Naive thymus-derived CD4-positive, alpha-beta T cell (primary cell): ENCODE measurements around the gene CCDC107. TPM values are rescaled to one million over a fixed set of nuclear protein-coding genes. Genes with fewer than 3 reads are reported as not detected.
A peak's percentile ranks its signal among the peaks of the same experiment; 100 is the strongest.

ENCODE experiments used
- ATAC-seq: fragments of 150-1000 bp; cut with Tn5 transposase; 2 replicates; pipeline ENCODE4 v1.10.0; 2021; ENCODE audit warnings: mild to moderate bottlenecking, moderate library complexity
- CTCF ChIA-PET: fragments of 350-600 bp; sonication (Branson Sonifier 250); formaldehyde crosslinking; loops from one replicate; lab custom pipeline; 2021; ENCODE audit warnings: antibody characterized with exemption; lab: Charles Lee
- POLR2A ChIA-PET: fragments of 350-600 bp; sonication (Branson Sonifier 250); formaldehyde crosslinking; loops from one replicate; lab custom pipeline; 2021; ENCODE audit warnings: antibody characterized with exemption, inconsistent platforms; lab: Charles Lee
- DNase-seq, 9 donors: peaks; one replicate each; pipeline versions ENCODE4 v3.0.0 to v3.0.0-alpha.2; 2020 to 2022; ENCODE audit warnings: mixed read lengths in 1 of 9
- H3K27ac ChIP-seq: one replicate; pipeline ENCODE4 v1.7.0; 2013; ENCODE audit warnings: mild to moderate bottlenecking, low read depth, low read length, moderate library complexity
- H3K27me3 ChIP-seq, 2 donors: one replicate each; pipeline ENCODE4 v1.7.0; 2013; ENCODE audit warnings: low read length in 2 of 2, mild to moderate bottlenecking in 2 of 2, moderate library complexity in 2 of 2; ENCODE audit not compliant: control insufficient read depth in 2 of 2, insufficient read depth in 2 of 2
- H3K36me3 ChIP-seq, 3 experiments: 1 replicate in 2 of 3; 2 replicates in 1 of 3; pipeline ENCODE4 v1.7.0; 2013; ENCODE audit warnings: low read length in 3 of 3, mild to moderate bottlenecking in 3 of 3, moderate library complexity in 1 of 3; ENCODE audit not compliant: insufficient read depth in 3 of 3, control insufficient read depth in 2 of 3
- H3K4me1 ChIP-seq, 2 donors: one replicate each; pipeline ENCODE4 v1.7.0; 2013; ENCODE audit warnings: low read length in 2 of 2, mild to moderate bottlenecking in 2 of 2, moderate library complexity in 1 of 2; ENCODE audit not compliant: control insufficient read depth in 2 of 2, insufficient read depth in 2 of 2
- H3K4me3 ChIP-seq: 2 replicates; pipeline ENCODE4 v1.7.0; 2013; ENCODE audit warnings: mild to moderate bottlenecking, low read length
- H3K9me3 ChIP-seq, 3 experiments: 1 replicate in 2 of 3; 2 replicates in 1 of 3; pipeline ENCODE4 v1.7.0; 2013; ENCODE audit warnings: low read length in 3 of 3; ENCODE audit not compliant: control insufficient read depth in 2 of 3
- H3K27ac Mint-ChIP-seq, 9 donors: one replicate each; pipeline ENCODE4 v1.8.0; 2020 to 2022; ENCODE audit warnings: mixed read lengths in 9 of 9, mild to moderate bottlenecking in 8 of 9, moderate library complexity in 5 of 9, inconsistent platforms in 2 of 9
- H3K27me3 Mint-ChIP-seq, 5 donors: one replicate each; pipeline ENCODE4 v1.8.0; 2021 to 2022; ENCODE audit warnings: mixed read lengths in 5 of 5, mild to moderate bottlenecking in 1 of 5
- H3K36me3 Mint-ChIP-seq, 5 donors: one replicate each; pipeline ENCODE4 v1.8.0; 2020 to 2022; ENCODE audit warnings: mixed read lengths in 5 of 5, mild to moderate bottlenecking in 3 of 5, inconsistent platforms in 1 of 5
- H3K4me1 Mint-ChIP-seq, 7 donors: one replicate each; pipeline ENCODE4 v1.8.0; 2020 to 2022; ENCODE audit warnings: mixed read lengths in 7 of 7, mild to moderate bottlenecking in 3 of 7, inconsistent platforms in 1 of 7
- H3K4me3 Mint-ChIP-seq, 10 donors: one replicate each; pipeline ENCODE4 v1.8.0; 2020 to 2022; ENCODE audit warnings: mild to moderate bottlenecking in 10 of 10, mixed read lengths in 10 of 10, moderate library complexity in 6 of 10, inconsistent platforms in 2 of 10
- H3K9me3 Mint-ChIP-seq, 11 donors: one replicate each; pipeline ENCODE4 v1.8.0; 2020 to 2022; ENCODE audit warnings: mixed read lengths in 11 of 11, mild to moderate bottlenecking in 4 of 11, inconsistent platforms in 1 of 11, moderate library complexity in 1 of 11
- intact Hi-C, 2 donors: fragments of 100-400 bp; cut with micrococcal nuclease; formaldehyde crosslinking; loops; one replicate each; pipeline ENCODE4 v1.15.1; 2023
- polyA plus RNA-seq, 2 donors: library from polyadenylated mRNA; unstranded; fragments of 300-500 nt; fragmentation: Illumina TruSeq; gene quantifications; one replicate each; pipeline ENCODE4 v1.2.3, GENCODE V29; 2021
- total RNA-seq, 6 experiments: library from RNA in 5 of 6; stranded (reverse) in 5 of 6; gene quantifications; 1 replicate in 5 of 6; 2 replicates in 1 of 6; pipeline ENCODE4 v1.2.3 and lab custom pipeline; 2021 to 2026

Gene CCDC107
- total and polyA plus RNA-seq, 7 experiments from 2014 or later, result 12.0 to 65.7 (median 17.2) TPM

- no peak overlapping the region for H3K4me3 ChIP-seq
- H3K27me3 ChIP-seq, result no peaks in the 10 kb centered on the region
- H3K36me3 ChIP-seq, result peaks cover 13 to 59% (median 24%) of the 10 kb centered on the region in 3 experiments
- POLR2A ChIA-PET, result interaction anchor here (0.6 to 4.0 kb wide), 6 partner anchors 8 to 173 kb away, joined by 3 to 36 read pairs (median 10); partner anchors contain the start of genes OR13J1 and SIT1
- intact Hi-C loops, result loop anchor here (2.0 kb wide), 4 partner anchors 31 to 81 kb away; partner anchors contain the start of genes CCDC107 (in 1 of the 2) and RMRP (in 1 of the 2)
- Mint-ChIP-seq H3K27ac (peak overlapping the region in 3 of 9 donors; percentile 38 to 60 (median 44)), H3K4me1 (peaks cover 4 to 10% (median 8%) of the 10 kb centered on the region in 7 donors), H3K9me3 (no peaks in the 10 kb centered on the region), H3K36me3 (peaks cover 0 to 23% (median 0%) of the 10 kb centered on the region in 5 donors), H3K27me3 (no peaks in the 10 kb centered on the region), H3K4me3 (no peak overlapping the region)
- CTCF ChIA-PET, result interaction anchor here (0.9 to 7.1 kb wide), 15 partner anchors 9 to 94 kb away, joined by 3 to 107 read pairs (median 9); partner anchors contain the start of genes ARHGEF39, CA9, CCDC107 and CD72
- no peaks in the 10 kb centered on the region for H3K9me3 ChIP-seq
- peaks cover 0 to 10% of the 10 kb centered on the region in 2 donors for H3K4me1 ChIP-seq
- no peak for ATAC-seq
- no peak overlapping the region for H3K27ac ChIP-seq
- DNase-seq, result no peak
Observed at GRCh38 chr9:35697486-35697885, 39.4 kb downstream of the CCDC107 start.

DNA sequence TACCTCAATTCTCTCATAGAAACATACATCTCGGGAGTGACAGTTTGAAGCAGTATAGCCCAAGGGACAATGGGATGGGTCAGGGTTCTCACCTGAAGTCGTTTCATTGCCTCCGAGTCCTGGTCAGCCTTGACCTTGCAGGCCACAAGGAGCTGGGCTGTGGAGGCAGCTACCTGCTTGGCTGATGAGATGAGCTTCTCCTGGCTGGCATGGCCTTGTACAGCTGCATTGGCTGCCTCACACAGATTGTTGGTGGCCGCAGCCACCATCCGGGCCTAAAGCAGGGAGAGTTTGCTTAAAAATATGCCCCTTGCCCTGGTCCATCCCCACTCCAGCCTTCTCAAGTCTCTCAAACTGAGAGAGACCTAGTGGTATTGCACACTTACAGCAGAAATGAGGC is 40.1 kb downstream of the CCDC107 start:
- H3K9me3 ChIP-seq, result no peaks in the 10 kb centered on the region
- DNase-seq (no peak), ATAC-seq (no peak)
- POLR2A ChIA-PET, result interaction anchor here (1.3 to 4.0 kb wide), 2 partner anchors 31 to 49 kb away, joined by 3 to 36 read pairs; partner anchors contain the start of gene SIT1
- no peaks in the 10 kb centered on the region for H3K27me3 ChIP-seq
- H3K4me1 ChIP-seq, result peaks cover 0 to 10% of the 10 kb centered on the region in 2 donors
- no peaks in the 10 kb centered on the region for H3K27me3 Mint-ChIP-seq
- peaks cover 0 to 30% (median 6%) of the 10 kb centered on the region in 5 donors for H3K36me3 Mint-ChIP-seq
- intact Hi-C loops, result no loop called here
- H3K36me3 ChIP-seq, result peaks cover 18 to 67% (median 24%) of the 10 kb centered on the region in 3 experiments
- H3K27ac Mint-ChIP-seq, result peak overlapping the region in 1 of 9 donors; percentile 44
- CTCF ChIA-PET, result interaction anchor here (0.9 to 7.1 kb wide), 6 partner anchors 14 to 82 kb away, joined by 3 to 107 read pairs (median 23); partner anchors contain the start of genes ARHGEF39, CA9, CCDC107 and CD72
- peaks cover 6 to 10% (median 8%) of the 10 kb centered on the region in 7 donors for H3K4me1 Mint-ChIP-seq
- H3K4me3 ChIP-seq, result no peak overlapping the region
- H3K4me3 Mint-ChIP-seq, result no peak overlapping the region
- H3K9me3 Mint-ChIP-seq, result no peaks in the 10 kb centered on the region
- H3K27ac ChIP-seq, result no peak overlapping the region

DNA sequence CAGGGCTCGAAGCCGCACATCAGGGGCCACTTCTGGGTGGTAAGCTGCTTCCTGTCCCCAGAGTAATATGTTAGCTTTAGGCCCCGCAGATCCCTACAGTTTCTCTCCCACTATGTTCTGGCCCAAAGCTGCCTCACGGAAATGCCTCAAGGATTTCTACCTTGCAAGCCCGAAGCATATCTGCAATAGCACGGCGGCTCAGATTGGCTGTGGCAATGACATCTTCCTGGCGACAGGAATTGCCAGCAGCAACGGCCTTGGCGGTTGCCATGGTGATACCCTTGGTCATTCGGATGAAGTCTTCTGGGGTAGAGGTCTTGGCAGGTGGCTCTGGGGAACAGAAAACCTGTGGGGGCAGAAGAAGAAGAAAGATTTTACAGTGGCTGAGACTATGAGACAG is 41.9 kb downstream of the CCDC107 start:
- H3K4me1 Mint-ChIP-seq, result peaks cover 7 to 10% (median 8%) of the 10 kb centered on the region in 7 donors
- ChIA-PET CTCF (no interaction called here), POLR2A (interaction anchor here (0.5 to 1.2 kb wide), 3 partner anchors 8 to 48 kb away, joined by 3 to 4 read pairs (median 3); no protein-coding TSS in a partner anchor)
- no peaks in the 10 kb centered on the region for H3K9me3 Mint-ChIP-seq
- Histone ChIP-seq H3K27ac (no peak overlapping the region), H3K36me3 (peaks cover 31 to 85% (median 37%) of the 10 kb centered on the region in 3 experiments), H3K4me1 (peaks cover 0 to 10% of the 10 kb centered on the region in 2 donors), H3K27me3 (no peaks in the 10 kb centered on the region), H3K9me3 (no peaks in the 10 kb centered on the region), H3K4me3 (no peak overlapping the region)
- DNase-seq (no peak), ATAC-seq (no peak)
- no peak overlapping the region for H3K27ac Mint-ChIP-seq
- intact Hi-C loops, result no loop called here
- no peak overlapping the region for H3K4me3 Mint-ChIP-seq
- H3K27me3 Mint-ChIP-seq, result no peaks in the 10 kb centered on the region
- H3K36me3 Mint-ChIP-seq, result peaks cover 7 to 40% (median 14%) of the 10 kb centered on the region in 5 donors

- Mint-ChIP-seq H3K27me3 (no peaks in the 10 kb centered on the region), H3K4me1 (peaks cover 7 to 10% (median 8%) of the 10 kb centered on the region in 7 donors), H3K36me3 (peaks cover 7 to 40% (median 14%) of the 10 kb centered on the region in 5 donors), H3K4me3 (no peak overlapping the region), H3K27ac (no peak overlapping the region), H3K9me3 (no peaks in the 10 kb centered on the region)
- Histone ChIP-seq H3K4me1 (peaks cover 0 to 10% of the 10 kb centered on the region in 2 donors), H3K4me3 (no peak overlapping the region), H3K9me3 (no peaks in the 10 kb centered on the region), H3K27me3 (no peaks in the 10 kb centered on the region), H3K27ac (no peak overlapping the region), H3K36me3 (peaks cover 39 to 94% (median 46%) of the 10 kb centered on the region in 3 experiments)
- ATAC-seq (no peak), DNase-seq (no peak)
- intact Hi-C loops, result no loop called here
- CTCF ChIA-PET, result interaction anchor here (1.1 kb wide), 2 partner anchors 8 to 88 kb away, joined by 4 to 6 read pairs; no protein-coding TSS in a partner anchor
- POLR2A ChIA-PET, result interaction anchor here (1.2 kb wide), 1 partner anchor 9 kb away, joined by 3 read pairs; no protein-coding TSS in a partner anchor
Observed at GRCh38 chr9:35700942-35701341, 42.9 kb downstream of the CCDC107 start.

DNA sequence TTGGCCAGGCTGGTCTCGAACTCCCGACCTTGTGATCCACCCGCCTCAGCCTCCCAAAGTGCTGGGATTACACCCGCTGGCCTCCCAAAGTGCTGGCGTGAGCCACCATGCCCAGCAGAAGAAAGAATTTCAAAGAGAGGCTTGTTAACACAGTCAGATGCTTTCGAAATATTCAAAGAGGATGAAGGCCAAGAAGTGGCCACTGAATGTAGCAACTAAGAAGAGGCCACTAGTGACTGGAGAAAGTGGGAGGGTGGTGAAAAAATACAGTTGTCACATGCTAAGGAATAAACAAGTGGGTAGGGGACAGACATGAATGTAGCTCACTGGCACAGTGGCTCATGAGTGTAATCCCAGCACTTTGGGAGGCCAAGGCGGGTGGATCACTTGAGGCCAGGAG is 44.6 kb downstream of the CCDC107 start:
- intact Hi-C loops, result no loop called here
- H3K36me3 ChIP-seq, result peaks cover 56 to 100% (median 63%) of the 10 kb centered on the region in 3 experiments
- CTCF ChIA-PET, result interaction anchor here (0.5 kb wide), 1 partner anchor 10 kb away, joined by 3 read pairs; no protein-coding TSS in a partner anchor

GRCh38 chr9:35703906-35704672 is 46.0 kb downstream of the CCDC107 start:
- ChIA-PET POLR2A (interaction anchor here (0.9 to 3.1 kb wide), 2 partner anchors 8 to 54 kb away, joined by 4 to 9 read pairs; no protein-coding TSS in a partner anchor), CTCF (interaction anchor here (1.0 kb wide), 1 partner anchor 10 kb away, joined by 4 read pairs; no protein-coding TSS in a partner anchor)
- no peaks in the 10 kb centered on the region for H3K9me3 ChIP-seq
- DNase-seq (no peak), ATAC-seq (no peak)
- intact Hi-C loops, result no loop called here
- no peaks in the 10 kb centered on the region for H3K27me3 ChIP-seq
- H3K4me3 Mint-ChIP-seq, result no peak overlapping the region
- H3K36me3 ChIP-seq, result peaks cover 68 to 100% (median 75%) of the 10 kb centered on the region in 3 experiments
- H3K9me3 Mint-ChIP-seq, result peaks cover 0 to 2% (median 0%) of the 10 kb centered on the region in 11 donors
- peaks cover 24 to 53% (median 35%) of the 10 kb centered on the region in 5 donors for H3K36me3 Mint-ChIP-seq
- no peaks in the 10 kb centered on the region for H3K4me1 ChIP-seq
- no peak overlapping the region for H3K27ac ChIP-seq
- no peak overlapping the region for H3K27ac Mint-ChIP-seq
- H3K27me3 Mint-ChIP-seq, result no peaks in the 10 kb centered on the region
- peaks cover 0 to 7% (median 0%) of the 10 kb centered on the region in 7 donors for H3K4me1 Mint-ChIP-seq
- no peak overlapping the region for H3K4me3 ChIP-seq

More for the DNA sequence above, 44.6 kb downstream of the CCDC107 start:
- no peaks in the 10 kb centered on the region for H3K27me3 Mint-ChIP-seq
- H3K36me3 Mint-ChIP-seq, result peaks cover 19 to 41% (median 25%) of the 10 kb centered on the region in 5 donors
- DNase-seq, result no peak
- H3K4me1 Mint-ChIP-seq, result peaks cover 0 to 7% (median 0%) of the 10 kb centered on the region in 7 donors
- Histone ChIP-seq H3K27me3 (no peaks in the 10 kb centered on the region), H3K4me3 (no peak overlapping the region), H3K9me3 (no peaks in the 10 kb centered on the region), H3K4me1 (no peaks in the 10 kb centered on the region), H3K27ac (no peak overlapping the region)
- H3K4me3 Mint-ChIP-seq, result no peak overlapping the region
- peak overlapping the region in 2 of 9 donors; percentile 14 to 59 for H3K27ac Mint-ChIP-seq
- H3K9me3 Mint-ChIP-seq, result peaks cover 0 to 2% (median 0%) of the 10 kb centered on the region in 11 donors
- ATAC-seq, result no peak
- POLR2A ChIA-PET, result interaction anchor here (0.9 to 1.3 kb wide), 2 partner anchors 45 to 53 kb away, joined by 3 to 4 read pairs; partner anchors contain the start of genes CCDC107 and RMRP
